WTC11 (cell line): ENCODE measurements around the gene NDUFS7.

Experiments used
- CTCF ChIP-seq: fragments of 200-600 bp; IDR thresholded peaks from 2 replicates; pipeline ENCODE4 v1.8.0; 2022; ENCODE audit warnings: antibody characterized with exemption
- FOXJ3 ChIP-seq: sonication (generic); formaldehyde crosslinking; IDR thresholded peaks from 2 replicates; pipeline ENCODE4 v1.9.0; 2021; ENCODE audit warnings: missing genetic modification reagents, mild to moderate bottlenecking, borderline replicate concordance
- JUN ChIP-seq: sonication (generic); formaldehyde crosslinking; IDR thresholded peaks from 2 replicates; pipeline ENCODE4 v1.8.0; 2023; ENCODE audit warnings: mild to moderate bottlenecking, missing genetic modification reagents
- TF ChIP-seq, protein P1 (sequence below): sonication (generic); formaldehyde crosslinking; IDR thresholded peaks from 2 replicates; pipeline ENCODE4 v1.8.0; 2022; ENCODE audit warnings: mild to moderate bottlenecking, missing genetic modification reagents

DNA sequence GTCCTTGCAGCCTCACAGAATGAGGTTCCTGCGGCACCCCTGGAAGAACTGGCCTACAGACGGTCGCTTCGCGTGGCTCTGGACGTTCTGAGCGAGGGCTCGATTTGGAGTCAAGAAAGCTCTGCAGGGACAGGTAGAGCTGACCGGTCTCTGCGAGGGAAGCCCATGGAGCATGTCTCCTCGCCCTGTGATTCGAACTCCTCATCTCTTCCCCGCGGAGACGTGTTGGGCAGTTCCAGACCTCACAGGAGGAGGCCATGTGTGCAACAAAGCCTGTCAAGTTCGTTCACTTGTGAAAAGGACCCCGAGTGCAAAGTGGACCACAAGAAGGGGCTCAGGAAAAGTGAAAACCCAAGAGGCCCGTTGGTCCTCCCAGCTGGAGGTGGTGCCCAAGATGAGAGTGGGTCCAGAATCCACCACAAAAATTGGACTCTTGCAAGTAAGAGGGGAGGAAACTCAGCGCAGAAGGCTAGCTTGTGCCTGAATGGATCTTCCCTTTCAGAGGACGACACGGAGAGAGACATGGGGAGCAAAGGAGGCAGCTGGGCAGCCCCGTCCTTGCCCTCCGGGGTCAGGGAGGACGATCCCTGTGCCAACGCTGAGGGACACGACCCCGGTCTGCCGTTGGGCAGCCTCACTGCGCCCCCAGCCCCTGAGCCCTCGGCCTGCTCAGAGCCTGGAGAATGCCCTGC lies 23.4 kb upstream of the NDUFS7 start:
- no peak for TF ChIP-seq CTCF
- TF ChIP-seq FOXJ3 (CRISPR knock-in tag): no peak
- no peak for TF ChIP-seq JUN (CRISPR knock-in tag)
- TF ChIP-seq, protein P1, sequence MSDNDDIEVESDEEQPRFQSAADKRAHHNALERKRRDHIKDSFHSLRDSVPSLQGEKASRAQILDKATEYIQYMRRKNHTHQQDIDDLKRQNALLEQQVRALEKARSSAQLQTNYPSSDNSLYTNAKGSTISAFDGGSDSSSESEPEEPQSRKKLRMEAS (CRISPR knock-in tag): no peak
